Aorta (tissue), 5 donors: ENCODE measurements around the gene STXBP3. TPM values are rescaled to one million over a fixed set of nuclear protein-coding genes. Genes with fewer than 3 reads are reported as not detected.

ENCODE experiments used
- ATAC-seq: fragments of 200-7000 bp; cut with Tn5 transposase; one replicate; pipeline ENCODE4 v1.9.1; 2022; ENCODE audit warnings: moderate library complexity; ENCODE audit not compliant: low FRiP score
- DNase-seq, 2 donors: peaks; one replicate each; pipeline ENCODE4 v3.0.0-alpha.2; 2020
- H3K27ac ChIP-seq, 2 donors: one replicate each; pipeline ENCODE4 v1.5.1; 2013; ENCODE audit warnings: low read length in 2 of 2, mild to moderate bottlenecking in 2 of 2, moderate library complexity in 2 of 2, control low read depth in 1 of 2, inconsistent platforms in 1 of 2, low read depth in 1 of 2
- H3K27me3 ChIP-seq, 2 donors: one replicate each; pipeline ENCODE4 v1.6.1; 2013; ENCODE audit warnings: control low read depth in 1 of 2, low read length in 1 of 2, mild to moderate bottlenecking in 1 of 2, moderate library complexity in 1 of 2; ENCODE audit not compliant: insufficient read depth in 2 of 2, control insufficient read depth in 1 of 2
- H3K36me3 ChIP-seq, 2 donors: one replicate each; pipeline ENCODE4 v1.6.1; 2013; ENCODE audit warnings: control low read depth in 1 of 2, low read length in 1 of 2, mild to moderate bottlenecking in 1 of 2; ENCODE audit not compliant: insufficient read depth in 2 of 2, control insufficient read depth in 1 of 2
- H3K4me1 ChIP-seq, 2 donors: one replicate each; pipeline ENCODE4 v1.6.1; 2013; ENCODE audit warnings: low read length in 2 of 2, control low read depth in 1 of 2, mild to moderate bottlenecking in 1 of 2, moderate library complexity in 1 of 2; ENCODE audit not compliant: insufficient read depth in 2 of 2, control insufficient read depth in 1 of 2
- H3K4me3 ChIP-seq, 2 donors: one replicate each; pipeline ENCODE4 v1.5.1; 2013; ENCODE audit warnings: low read length in 2 of 2, control low read depth in 1 of 2, mild to moderate bottlenecking in 1 of 2
- H3K9me3 ChIP-seq: one replicate; pipeline ENCODE4 v1.6.1; 2013; ENCODE audit warnings: mild to moderate bottlenecking, low read length; ENCODE audit not compliant: control insufficient read depth
- WGBS, 2 donors: extraction: QIAGEN DNeasy Blood & Tissue Kit; methylation state at CpG; one replicate each; pipeline ENCODE4 v1.1.7; 2013; 5-methylcytosine and 5-hydroxymethylcytosine counted together
- intact Hi-C, 2 donors: fragments of 100-400 bp; cut with DNase I; formaldehyde crosslinking; loops; one replicate each; pipeline versions ENCODE4 v1.14.2 to v1.15.0; 2022
- polyA plus RNA-seq, 2 donors: library from polyadenylated mRNA; stranded (reverse); fragments of 200-250 nt; gene quantifications; one replicate each; pipeline ENCODE4 v1.2.3, GENCODE V29; 2013
- total RNA-seq, 2 donors: library from RNA; stranded (reverse); fragmentation: NEBNext Ultra II Directional; extraction: Animal tissue kit (Norgen Biotek cat#: 25700); gene quantifications; one replicate each; pipeline ENCODE4 v1.2.1, GENCODE V29; 2021
- donor health status: healthy with polysubstance abuse.
- donor health status: Bipolar disorder and iron deficiency.
- donor health status: DM: no; HTN: no; CAD: no.
- donor health status: DM: no; HTN: no; CAD: no.
- donor health status: DM: yes; HTN: yes; CAD: no.

The STXBP3 gene
- total and polyA plus RNA-seq, 4 donors = 33.4 to 67.0 (median 47.0) TPM

- Histone ChIP-seq H3K4me1 (peaks cover 1 to 3% of the 10 kb centered on the region in 2 donors), H3K9me3 (no peaks in the 10 kb centered on the region), H3K27me3 (no peaks in the 10 kb centered on the region), H3K36me3 (no peaks in the 10 kb centered on the region), H3K4me3 (no peak overlapping the region), H3K27ac (no peak overlapping the region)
- ATAC-seq = no peak
- intact Hi-C loops = loop anchor here in 1 of 2 donors (2.0 kb wide), 1 partner anchor 71 kb away; the partner anchor contains the start of gene STXBP3
- no peak for DNase-seq
Observed at GRCh38 chr1:108817811-108818210, 71.3 kb downstream of the STXBP3 start.

DNA sequence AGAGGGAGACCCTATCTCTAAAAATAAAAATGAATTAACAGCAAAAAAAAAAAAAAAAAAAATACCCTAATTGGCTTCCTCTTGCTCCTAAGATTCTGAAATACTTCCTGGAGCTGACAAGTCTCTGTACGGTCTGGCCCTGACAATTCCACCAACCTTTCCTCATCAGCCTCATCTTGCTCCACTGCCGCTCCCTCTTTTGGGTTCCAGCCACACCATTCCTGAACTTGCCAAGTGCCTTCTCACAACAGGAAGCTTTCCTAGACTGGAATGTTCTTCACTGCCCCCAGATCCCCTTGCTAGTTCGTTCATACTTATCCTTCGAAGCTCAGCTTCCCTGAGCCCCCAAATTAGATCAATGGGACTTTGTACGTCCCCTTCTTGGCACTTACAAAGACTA, 73.4 kb downstream of the STXBP3 start:
- intact Hi-C loops = no loop called here
- Histone ChIP-seq H3K27ac (no peak overlapping the region), H3K27me3 (no peaks in the 10 kb centered on the region), H3K4me1 (peaks cover 0 to 3% of the 10 kb centered on the region in 2 donors), H3K36me3 (no peaks in the 10 kb centered on the region), H3K9me3 (no peaks in the 10 kb centered on the region), H3K4me3 (no peak overlapping the region)
- WGBS, 2 donors = 63 to 68% methylated on average over 5 of the region's 5 CpGs
- ATAC-seq (no peak), DNase-seq (no peak)

GRCh38 chr1:108823632-108824031, 77.2 kb downstream of the STXBP3 start:
- Histone ChIP-seq H3K4me1 (no peaks in the 10 kb centered on the region), H3K27me3 (no peaks in the 10 kb centered on the region), H3K4me3 (no peak overlapping the region), H3K9me3 (no peaks in the 10 kb centered on the region), H3K27ac (no peak overlapping the region), H3K36me3 (no peaks in the 10 kb centered on the region)
- intact Hi-C loops = no loop called here
- DNase-seq (no peak), ATAC-seq (no peak)
- 49 to 65% methylated on average over 3 of the region's 3 CpGs for WGBS, 2 donors

GRCh38 chr1:108824051-108824450, 77.6 kb downstream of the STXBP3 start:
- Histone ChIP-seq H3K27me3 (no peaks in the 10 kb centered on the region), H3K4me3 (no peak overlapping the region), H3K36me3 (no peaks in the 10 kb centered on the region), H3K4me1 (no peaks in the 10 kb centered on the region), H3K9me3 (no peaks in the 10 kb centered on the region), H3K27ac (no peak overlapping the region)
- ATAC-seq (no peak), DNase-seq (no peak)
- 92 to 97% methylated on average over 3 of the region's 3 CpGs for WGBS, 2 donors
- intact Hi-C loops = no loop called here

DNA sequence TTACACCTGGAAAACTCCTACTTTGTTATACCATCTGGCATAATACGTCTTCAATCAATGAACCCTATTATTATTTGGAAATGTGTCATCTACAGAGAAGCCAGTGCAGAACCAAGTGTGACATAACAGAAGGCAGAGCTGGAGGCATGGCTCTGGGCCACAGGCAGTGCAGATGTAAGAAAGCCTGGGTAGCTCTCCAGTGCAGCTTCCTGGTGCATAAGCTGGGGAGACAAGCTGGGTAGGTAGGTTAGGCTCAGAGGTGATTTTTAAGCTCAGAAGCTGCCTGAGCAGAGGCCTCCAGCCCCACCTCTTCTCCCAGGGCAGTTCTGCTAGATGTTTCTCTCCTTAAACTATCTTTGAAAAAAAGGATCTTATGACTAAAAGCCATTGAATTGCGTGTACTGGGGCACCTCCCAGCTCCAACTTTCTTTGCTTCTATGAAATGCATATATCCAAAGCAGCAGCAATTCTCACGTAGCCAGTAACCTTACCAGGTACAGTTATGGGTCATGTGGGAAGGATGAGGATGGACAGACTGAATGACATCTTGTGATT, 79.7 kb downstream of the STXBP3 start:
- no peak for ATAC-seq
- 84% methylated on average over 3 of the region's 3 CpGs for WGBS, 2 donors
- H3K27ac ChIP-seq = no peak overlapping the region

GRCh38 chr1:108828074-108828961, 81.8 kb downstream of the STXBP3 start:
- DNase-seq (peak; percentile 85 to 90), ATAC-seq (peak; percentile 72)
- intact Hi-C loops = loop anchor here (1.0 to 5.0 kb wide), 3 partner anchors 49 to 70 kb away; partner anchors contain the start of gene GPSM2 (in 2 of the 2)
- no peak overlapping the region for H3K4me3 ChIP-seq
- H3K4me1 ChIP-seq = no peaks in the 10 kb centered on the region
- no peaks in the 10 kb centered on the region for H3K9me3 ChIP-seq
- H3K27me3 ChIP-seq = no peaks in the 10 kb centered on the region
- peak overlapping the region in 1 of 2 donors; percentile 66 for H3K27ac ChIP-seq
- 9 to 12% methylated on average over 12 of the region's 12 CpGs for WGBS, 2 donors
- no peaks in the 10 kb centered on the region for H3K36me3 ChIP-seq

More for the DNA sequence above, 79.7 kb downstream of the STXBP3 start:
- DNase-seq = no peak
- intact Hi-C loops = loop anchor here (5.0 kb wide), 1 partner anchor 51 kb away; the partner anchor contains the start of gene GPSM2 (in 2 of the 2)
- no peaks in the 10 kb centered on the region for H3K4me1 ChIP-seq
- no peaks in the 10 kb centered on the region for H3K27me3 ChIP-seq
- no peak overlapping the region for H3K4me3 ChIP-seq
- H3K9me3 ChIP-seq = no peaks in the 10 kb centered on the region
- no peaks in the 10 kb centered on the region for H3K36me3 ChIP-seq

GRCh38 chr1:108829498-108829916, 83.0 kb downstream of the STXBP3 start:
- 77 to 81% methylated on average over 6 of the region's 6 CpGs for WGBS, 2 donors
- peak; percentile 23 for ATAC-seq

GRCh38 chr1:108830119-108831008, 83.9 kb downstream of the STXBP3 start:
- DNase-seq = peak; percentile 89 to 92
- H3K27ac ChIP-seq = peak overlapping the region in 1 of 2 donors; percentile 58
- no peaks in the 10 kb centered on the region for H3K36me3 ChIP-seq
- H3K4me1 ChIP-seq = no peaks in the 10 kb centered on the region
- H3K4me3 ChIP-seq = no peak overlapping the region
- H3K27me3 ChIP-seq = no peaks in the 10 kb centered on the region
- peak; percentile 89 for ATAC-seq
- no peaks in the 10 kb centered on the region for H3K9me3 ChIP-seq
- intact Hi-C loops = no loop called here
- 53 to 57% methylated on average over 20 of the region's 20 CpGs for WGBS, 2 donors

More at GRCh38 chr1:108829498-108829916, 83.0 kb downstream of the STXBP3 start:
- H3K4me1 ChIP-seq = no peaks in the 10 kb centered on the region
- DNase-seq = no peak
- intact Hi-C loops = loop anchor here (2.0 to 5.0 kb wide), 2 partner anchors 48 to 69 kb away; partner anchors contain the start of gene GPSM2 (in 2 of the 2)
- H3K27me3 ChIP-seq = no peaks in the 10 kb centered on the region
- H3K9me3 ChIP-seq = no peaks in the 10 kb centered on the region
- no peak overlapping the region for H3K4me3 ChIP-seq
- H3K36me3 ChIP-seq = no peaks in the 10 kb centered on the region
- peak overlapping the region in 1 of 2 donors; percentile 52 for H3K27ac ChIP-seq
